Neural cell (in vitro differentiated cells): ENCODE data around the gene ADAMTS19. TPM values are rescaled to one million over a fixed set of nuclear protein-coding genes. Genes with fewer than 3 reads are reported as not detected.

Source experiments
- H2AFZ ChIP-seq: fragments of 200-600, 300-800 bp; sonication (generic), shearing (Covaris generic); 2 replicates; pipeline ENCODE4 v1.6.0; 2014; ENCODE audit warnings: low read depth, mild to moderate bottlenecking, antibody characterized with exemption, low read length, moderate library complexity
- H3F3A ChIP-seq: fragments of 200-600 bp; shearing (Covaris generic); 2 replicates; pipeline ENCODE4 v1.6.1; 2016; ENCODE audit warnings: mild to moderate bottlenecking, moderate library complexity, mixed read lengths, antibody characterized with exemption, low read length; ENCODE audit not compliant: insufficient read depth, poor library complexity, severe bottlenecking
- H3K27ac ChIP-seq: fragments of 200-600, 300-800 bp; sonication (generic), shearing (Covaris generic); 2 replicates; pipeline ENCODE4 v1.5.1; 2014; ENCODE audit warnings: mild to moderate bottlenecking, low read length, moderate library complexity
- H3K27me3 ChIP-seq: fragments of 300-800, 200-600 bp; sonication (generic), shearing (Covaris generic); 2 replicates; pipeline ENCODE4 v1.6.0; 2014; ENCODE audit warnings: mild to moderate bottlenecking, low read depth, low read length, moderate library complexity; ENCODE audit not compliant: insufficient read depth
- H3K36me3 ChIP-seq: fragments of 300-800, 200-600 bp; sonication (generic), shearing (Covaris generic); 2 replicates; pipeline ENCODE4 v1.5.1; 2014; ENCODE audit warnings: mild to moderate bottlenecking, antibody characterized with exemption, low read length, moderate library complexity; ENCODE audit not compliant: insufficient read depth
- H3K4me2 ChIP-seq: fragments of 300-800, 200-600 bp; sonication (generic), shearing (Covaris generic); 2 replicates; pipeline ENCODE4 v1.6.0; 2014; ENCODE audit warnings: mild to moderate bottlenecking, low read length
- H3K4me3 ChIP-seq: fragments of 300-800, 200-600 bp; sonication (generic), shearing (Covaris generic); 2 replicates; pipeline ENCODE4 v1.5.1; 2014; ENCODE audit warnings: mild to moderate bottlenecking, low read length, moderate library complexity
- H3K79me2 ChIP-seq: fragments of 200-600 bp; shearing (Covaris generic); replicated peaks from 2 replicates; pipeline ENCODE4 v1.6.0; 2014; ENCODE audit warnings: mild to moderate bottlenecking, low read length, moderate library complexity; ENCODE audit not compliant: insufficient read depth
- H3K9ac ChIP-seq: fragments of 300-800, 200-600 bp; sonication (generic), shearing (Covaris generic); 2 replicates; pipeline ENCODE4 v1.6.1; 2016; ENCODE audit warnings: mild to moderate bottlenecking, low read length, mixed read lengths
- H3K9me2 ChIP-seq: fragments of 200-600 bp; shearing (Covaris generic); 2 replicates; pipeline ENCODE4 v1.6.1; 2016; ENCODE audit warnings: mild to moderate bottlenecking, low read length, mixed read lengths; ENCODE audit not compliant: insufficient read depth
- H3K9me3 ChIP-seq: fragments of 200-600, 300-800 bp; sonication (generic), shearing (Covaris generic); 2 replicates; pipeline ENCODE4 v1.6.1; 2016; ENCODE audit warnings: mild to moderate bottlenecking, mixed run types, low read length, moderate library complexity, mixed read lengths
- H4K20me1 ChIP-seq: fragments of 200-600 bp; shearing (Covaris generic); 2 replicates; pipeline ENCODE4 v1.6.1; 2016; ENCODE audit warnings: mild to moderate bottlenecking, mixed run types; ENCODE audit not compliant: insufficient read depth
- EP300 ChIP-seq: fragments of 450-650 bp; conservative IDR thresholded peaks from 2 replicates; pipeline ENCODE4 v1.6.1; 2014; ENCODE audit warnings: antibody characterized with exemption, mild to moderate bottlenecking, moderate library complexity; ENCODE audit not compliant: poor library complexity, severe bottlenecking
- EZH2 ChIP-seq: fragments of 200-600, 300-800 bp; shearing (Covaris generic), sonication (generic); IDR thresholded peaks from 2 replicates; pipeline ENCODE4 v1.6.1; 2014; ENCODE audit warnings: antibody characterized with exemption, low read length, borderline replicate concordance, mild to moderate bottlenecking; ENCODE audit not compliant: insufficient read depth, poor library complexity, severe bottlenecking
- MXI1 ChIP-seq: fragments of 450-650 bp; conservative IDR thresholded peaks from 2 replicates; pipeline ENCODE4 v1.6.1; 2014; ENCODE audit warnings: antibody characterized with exemption, mild to moderate bottlenecking; ENCODE audit not compliant: poor library complexity, severe bottlenecking
- POLR2AphosphoS5 ChIP-seq: IDR thresholded peaks from 2 replicates; pipeline ENCODE4 v1.6.1; 2012
- RAD21 ChIP-seq: fragments of 450-650 bp; conservative IDR thresholded peaks from 2 replicates; pipeline ENCODE4 v1.6.1; 2014; ENCODE audit warnings: antibody characterized with exemption, mild to moderate bottlenecking, moderate library complexity
- SMC3 ChIP-seq: fragments of 450-650 bp; conservative IDR thresholded peaks from 2 replicates; pipeline ENCODE4 v1.6.1; 2014; ENCODE audit warnings: antibody characterized with exemption, mild to moderate bottlenecking, moderate library complexity; ENCODE audit not compliant: poor library complexity
- TAF1 ChIP-seq: IDR thresholded peaks from 2 replicates; pipeline ENCODE4 v1.6.1; 2012; ENCODE audit warnings: low read depth
- polyA plus RNA-seq: library from polyadenylated mRNA; depleted of rRNA; stranded (reverse); fragments of >200 nt; gene quantifications from 2 replicates; pipeline ENCODE4 v1.2.3, GENCODE V29; 2014
- TF ChIP-seq, protein P1 (sequence below): fragments of 450-650 bp; IDR thresholded peaks from 2 replicates; pipeline ENCODE4 v1.5.1; 2014; ENCODE audit warnings: antibody characterized with exemption, mild to moderate bottlenecking, moderate library complexity; ENCODE audit not compliant: poor library complexity, severe bottlenecking
- TF ChIP-seq, protein P2 (sequence below): IDR thresholded peaks from 2 replicates; pipeline ENCODE4 v1.6.1; 2012; ENCODE audit warnings: borderline replicate concordance

Gene ADAMTS19
- polyA plus RNA-seq, 1 donor from 2014 or later = 0.12 TPM

DNA sequence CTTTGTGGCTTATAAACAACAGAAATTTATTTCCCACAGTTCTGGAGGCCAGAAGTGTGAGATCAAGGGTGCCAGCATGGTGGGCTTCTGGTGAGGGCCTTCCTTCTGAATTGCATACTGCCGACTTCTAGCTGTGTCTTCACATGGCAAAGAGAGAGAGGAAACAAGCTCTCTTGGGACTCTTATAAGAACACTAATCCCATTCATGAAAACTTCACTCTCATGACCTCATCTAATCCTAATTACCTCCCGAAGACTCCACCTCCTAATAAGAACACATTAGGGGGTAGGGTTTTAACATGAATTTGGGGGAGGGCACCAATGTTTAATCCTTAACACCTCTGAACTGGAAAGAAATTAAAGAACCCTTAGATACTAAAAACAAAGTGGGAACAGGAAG lies 211.9 kb downstream of the ADAMTS19 start:
- Histone ChIP-seq H3K27me3 (no peaks in the 10 kb centered on the region), H3K9me2 (no peaks in the 10 kb centered on the region), H3K9me3 (no peaks in the 10 kb centered on the region), H3K4me2 (no peak overlapping the region), H4K20me1 (no peaks in the 10 kb centered on the region), H3K27ac (no peak overlapping the region), H3F3A (no peaks in the 10 kb centered on the region), H3K79me2 (no peaks in the 10 kb centered on the region), H2AFZ (no peak overlapping the region), H3K36me3 (no peaks in the 10 kb centered on the region), H3K4me3 (no peak overlapping the region), H3K9ac (no peak overlapping the region)
- TF ChIP-seq EZH2 (no peak), RAD21 (no peak), EP300 (no peak), POLR2AphosphoS5 (no peak), SMC3 (no peak), MXI1 (no peak), TAF1 (no peak)
- TF ChIP-seq, protein P1, sequence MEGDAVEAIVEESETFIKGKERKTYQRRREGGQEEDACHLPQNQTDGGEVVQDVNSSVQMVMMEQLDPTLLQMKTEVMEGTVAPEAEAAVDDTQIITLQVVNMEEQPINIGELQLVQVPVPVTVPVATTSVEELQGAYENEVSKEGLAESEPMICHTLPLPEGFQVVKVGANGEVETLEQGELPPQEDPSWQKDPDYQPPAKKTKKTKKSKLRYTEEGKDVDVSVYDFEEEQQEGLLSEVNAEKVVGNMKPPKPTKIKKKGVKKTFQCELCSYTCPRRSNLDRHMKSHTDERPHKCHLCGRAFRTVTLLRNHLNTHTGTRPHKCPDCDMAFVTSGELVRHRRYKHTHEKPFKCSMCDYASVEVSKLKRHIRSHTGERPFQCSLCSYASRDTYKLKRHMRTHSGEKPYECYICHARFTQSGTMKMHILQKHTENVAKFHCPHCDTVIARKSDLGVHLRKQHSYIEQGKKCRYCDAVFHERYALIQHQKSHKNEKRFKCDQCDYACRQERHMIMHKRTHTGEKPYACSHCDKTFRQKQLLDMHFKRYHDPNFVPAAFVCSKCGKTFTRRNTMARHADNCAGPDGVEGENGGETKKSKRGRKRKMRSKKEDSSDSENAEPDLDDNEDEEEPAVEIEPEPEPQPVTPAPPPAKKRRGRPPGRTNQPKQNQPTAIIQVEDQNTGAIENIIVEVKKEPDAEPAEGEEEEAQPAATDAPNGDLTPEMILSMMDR = no peak
- TF ChIP-seq, protein P2, sequence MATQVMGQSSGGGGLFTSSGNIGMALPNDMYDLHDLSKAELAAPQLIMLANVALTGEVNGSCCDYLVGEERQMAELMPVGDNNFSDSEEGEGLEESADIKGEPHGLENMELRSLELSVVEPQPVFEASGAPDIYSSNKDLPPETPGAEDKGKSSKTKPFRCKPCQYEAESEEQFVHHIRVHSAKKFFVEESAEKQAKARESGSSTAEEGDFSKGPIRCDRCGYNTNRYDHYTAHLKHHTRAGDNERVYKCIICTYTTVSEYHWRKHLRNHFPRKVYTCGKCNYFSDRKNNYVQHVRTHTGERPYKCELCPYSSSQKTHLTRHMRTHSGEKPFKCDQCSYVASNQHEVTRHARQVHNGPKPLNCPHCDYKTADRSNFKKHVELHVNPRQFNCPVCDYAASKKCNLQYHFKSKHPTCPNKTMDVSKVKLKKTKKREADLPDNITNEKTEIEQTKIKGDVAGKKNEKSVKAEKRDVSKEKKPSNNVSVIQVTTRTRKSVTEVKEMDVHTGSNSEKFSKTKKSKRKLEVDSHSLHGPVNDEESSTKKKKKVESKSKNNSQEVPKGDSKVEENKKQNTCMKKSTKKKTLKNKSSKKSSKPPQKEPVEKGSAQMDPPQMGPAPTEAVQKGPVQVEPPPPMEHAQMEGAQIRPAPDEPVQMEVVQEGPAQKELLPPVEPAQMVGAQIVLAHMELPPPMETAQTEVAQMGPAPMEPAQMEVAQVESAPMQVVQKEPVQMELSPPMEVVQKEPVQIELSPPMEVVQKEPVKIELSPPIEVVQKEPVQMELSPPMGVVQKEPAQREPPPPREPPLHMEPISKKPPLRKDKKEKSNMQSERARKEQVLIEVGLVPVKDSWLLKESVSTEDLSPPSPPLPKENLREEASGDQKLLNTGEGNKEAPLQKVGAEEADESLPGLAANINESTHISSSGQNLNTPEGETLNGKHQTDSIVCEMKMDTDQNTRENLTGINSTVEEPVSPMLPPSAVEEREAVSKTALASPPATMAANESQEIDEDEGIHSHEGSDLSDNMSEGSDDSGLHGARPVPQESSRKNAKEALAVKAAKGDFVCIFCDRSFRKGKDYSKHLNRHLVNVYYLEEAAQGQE = no peak

DNA sequence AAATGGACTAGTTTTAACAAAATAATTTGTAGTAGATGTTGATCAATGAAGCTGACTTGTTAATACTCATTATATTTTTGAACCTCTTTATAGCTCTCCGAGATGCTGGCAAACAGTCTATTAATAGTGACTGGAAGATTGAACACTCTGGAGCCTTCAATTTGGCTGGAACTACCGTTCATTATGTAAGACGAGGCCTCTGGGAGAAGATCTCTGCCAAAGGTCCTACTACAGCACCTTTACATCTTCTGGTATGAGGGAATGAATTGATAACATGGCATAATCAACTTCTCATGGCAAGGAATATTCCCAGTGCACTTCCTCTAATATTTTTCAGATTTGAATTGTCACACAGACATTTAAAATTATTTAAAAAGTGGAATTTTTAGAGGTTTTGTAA lies 219.6 kb downstream of the ADAMTS19 start:
- Histone ChIP-seq H3K9me3 (no peaks in the 10 kb centered on the region), H4K20me1 (no peaks in the 10 kb centered on the region), H3K36me3 (no peaks in the 10 kb centered on the region), H3F3A (no peaks in the 10 kb centered on the region), H3K9me2 (no peaks in the 10 kb centered on the region), H3K4me3 (no peak overlapping the region), H3K9ac (no peak overlapping the region), H3K79me2 (no peaks in the 10 kb centered on the region), H3K27ac (no peak overlapping the region), H2AFZ (no peak overlapping the region), H3K4me2 (no peak overlapping the region), H3K27me3 (no peaks in the 10 kb centered on the region)
- TF ChIP-seq MXI1 (no peak), EZH2 (no peak), SMC3 (no peak), TAF1 (no peak), RAD21 (no peak), EP300 (no peak), POLR2AphosphoS5 (no peak)
- TF ChIP-seq, protein P1 = no peak
- TF ChIP-seq, protein P2 = no peak
